Esophagus muscularis mucosa (tissue), 4 donors: ENCODE results near the gene DCTN5. TPM values are rescaled to one million over a fixed set of nuclear protein-coding genes. Genes with fewer than 3 reads are reported as not detected.

Experiments used
- DNase-seq: peaks from one replicate; pipeline ENCODE4 v3.0.0-alpha.2; 2017; ENCODE audit errors: extremely low spot score
- H3K27ac ChIP-seq, 4 donors: fragments of 200-600 bp; sonication (generic); replicated peaks in 1 of 4; 1 replicate in 3 of 4; 2 replicates in 1 of 4; pipeline ENCODE4 v1.5.1; 2016 to 2019; ENCODE audit warnings: mild to moderate bottlenecking in 1 of 4
- H3K27me3 ChIP-seq, 4 donors: fragments of 200-600 bp; sonication (generic); one replicate each; pipeline versions ENCODE4 v1.5.1 to v1.6.0; 2016 to 2019
- H3K36me3 ChIP-seq, 4 donors: fragments of 200-600 bp; sonication (generic); one replicate each; pipeline ENCODE4 v1.5.1; 2016 to 2019
- H3K4me1 ChIP-seq, 4 donors: fragments of 200-600 bp; sonication (generic); one replicate each; pipeline ENCODE4 v1.5.1; 2016 to 2019
- H3K4me3 ChIP-seq, 4 donors: fragments of 200-600 bp; sonication (generic); 1 replicate in 2 of 4; 2 replicates in 2 of 4; pipeline ENCODE4 v1.5.1; 2016 to 2019; ENCODE audit warnings: mild to moderate bottlenecking in 4 of 4, moderate library complexity in 1 of 4
- H3K9me3 ChIP-seq, 4 donors: fragments of 200-600 bp; sonication (generic); 1 replicate in 3 of 4; 2 replicates in 1 of 4; pipeline ENCODE4 v1.5.1; 2016 to 2019
- CTCF ChIP-seq, 3 experiments: fragments of 200-600 bp in 2 of 3; fragments of 450-650 bp in 1 of 3; sonication (generic) in 2 of 3; IDR thresholded peaks; one replicate each; pipeline ENCODE4 v1.5.1; 2017 to 2019; ENCODE audit warnings: antibody characterized with exemption in 3 of 3, mild to moderate bottlenecking in 2 of 3, moderate library complexity in 1 of 3
- EP300 ChIP-seq: sonication (generic); formaldehyde crosslinking; IDR thresholded peaks from one replicate; pipeline ENCODE4 v1.6.1; 2017; ENCODE audit warnings: antibody characterized with exemption
- POLR2A ChIP-seq: fragments of 450-650 bp; IDR thresholded peaks from one replicate; pipeline ENCODE4 v1.6.1; 2017; ENCODE audit warnings: antibody characterized with exemption, moderate library complexity, mild to moderate bottlenecking, low read depth
- POLR2AphosphoS5 ChIP-seq, 2 donors: sonication (generic); formaldehyde crosslinking; IDR thresholded peaks; one replicate each; pipeline ENCODE4 v1.6.1; 2017; ENCODE audit warnings: antibody characterized with exemption in 2 of 2
- WGBS: methylation state at CpG from one replicate; pipeline ENCODE4 v1.1.5; 2018; 5-methylcytosine and 5-hydroxymethylcytosine counted together
- intact Hi-C: fragments of 100-400 bp; cut with DNase I; formaldehyde crosslinking; loops from one replicate; pipeline ENCODE4 v1.15.1; 2023
- total RNA-seq, 4 donors: library from RNA; depleted of rRNA; stranded (reverse); fragments of >200 nt; gene quantifications; one replicate each; pipeline versions ENCODE4 v1.1.0 to v1.2.1, GENCODE V29; 2016

Gene DCTN5
- total RNA-seq, 4 donors from 2014 or later, result 31.1 to 50.7 (median 37.0) TPM

GRCh38 chr16:23679274-23679985 lies 38.2 kb downstream of the DCTN5 start:
- no peak overlapping the region for H3K27ac ChIP-seq
- H3K4me1 ChIP-seq, result peaks cover 12 to 21% (median 18%) of the 10 kb centered on the region in 4 donors
- H3K36me3 ChIP-seq, result peaks cover 0 to 47% (median 26%) of the 10 kb centered on the region in 4 donors
- WGBS, result 8% methylated on average over 22 of the region's 24 CpGs
- intact Hi-C loops, result no loop called here
- no peaks in the 10 kb centered on the region for H3K27me3 ChIP-seq
- H3K4me3 ChIP-seq, result peak overlapping the region; percentile 52 to 61 (median 58)
- TF ChIP-seq EP300 (no peak), POLR2AphosphoS5 (IDR thresholded peaks at IDR 0.05) (no peak), CTCF (IDR thresholded peaks at IDR 0.05) (no peak)
- no peaks in the 10 kb centered on the region for H3K9me3 ChIP-seq
- DNase-seq, result no peak

- TF ChIP-seq POLR2A, result no peak
- TF ChIP-seq POLR2AphosphoS5 (IDR thresholded peaks at IDR 0.05), result no peak
- TF ChIP-seq CTCF (IDR thresholded peaks at IDR 0.05), result no peak
- TF ChIP-seq EP300, result no peak
- intact Hi-C loops, result no loop called here
- Histone ChIP-seq H3K27ac (no peak overlapping the region), H3K36me3 (peaks cover 0 to 45% (median 27%) of the 10 kb centered on the region in 4 donors), H3K27me3 (no peaks in the 10 kb centered on the region), H3K4me3 (no peak overlapping the region), H3K4me1 (peaks cover 12 to 21% (median 18%) of the 10 kb centered on the region in 4 donors), H3K9me3 (no peaks in the 10 kb centered on the region)
- DNase-seq, result no peak
- 40% methylated on average over 6 of the region's 6 CpGs for WGBS
Observed at GRCh38 chr16:23679986-23680336, 38.7 kb downstream of the DCTN5 start.

GRCh38 chr16:23682181-23682580 lies 40.9 kb downstream of the DCTN5 start:
- Histone ChIP-seq H3K27me3 (no peaks in the 10 kb centered on the region), H3K36me3 (peaks cover 0 to 61% (median 40%) of the 10 kb centered on the region in 4 donors), H3K27ac (no peak overlapping the region), H3K9me3 (no peaks in the 10 kb centered on the region), H3K4me3 (no peak overlapping the region), H3K4me1 (peaks cover 12 to 21% (median 18%) of the 10 kb centered on the region in 4 donors)
- 81% methylated on average over 1 of the region's 1 CpG for WGBS
- DNase-seq, result no peak
- TF ChIP-seq CTCF (IDR thresholded peaks at IDR 0.05) (no peak), EP300 (no peak), POLR2AphosphoS5 (IDR thresholded peaks at IDR 0.05) (no peak), POLR2A (no peak)
- intact Hi-C loops, result no loop called here

- Histone ChIP-seq H3K36me3 (peaks cover 2 to 74% (median 52%) of the 10 kb centered on the region in 4 donors), H3K27me3 (no peaks in the 10 kb centered on the region), H3K27ac (no peak overlapping the region), H3K9me3 (no peaks in the 10 kb centered on the region), H3K4me1 (peaks cover 8 to 14% (median 11%) of the 10 kb centered on the region in 4 donors), H3K4me3 (no peak overlapping the region)
- no peak for TF ChIP-seq POLR2A
- TF ChIP-seq POLR2AphosphoS5 (IDR thresholded peaks at IDR 0.05), result no peak
- TF ChIP-seq EP300, result no peak
- TF ChIP-seq CTCF (IDR thresholded peaks at IDR 0.05), result no peak
- WGBS, result 100% methylated on average over 2 of the region's 3 CpGs
- DNase-seq, result no peak
- intact Hi-C loops, result no loop called here
Observed at GRCh38 chr16:23683487-23683886, 42.2 kb downstream of the DCTN5 start.
